Mammary epithelial cell (primary cell): ENCODE results near the gene DENND1A.

ENCODE experiments used
- CTCF ChIP-seq, 2 donors: IDR thresholded peaks in 1 of 2; conservative IDR thresholded peaks in 1 of 2; 2 replicates each; pipeline ENCODE4 v1.5.1; 2011 to 2012; ENCODE audit warnings: inconsistent platforms in 2 of 2, low read length in 2 of 2, mild to moderate bottlenecking in 2 of 2, control low read depth in 1 of 2, low read depth in 1 of 2; ENCODE audit not compliant: insufficient read depth in 1 of 2; ENCODE audit errors: extremely low read depth in 1 of 2
- EZH2 ChIP-seq: IDR thresholded peaks from 2 replicates; pipeline ENCODE4 v1.6.1; 2012; ENCODE audit warnings: low read length, inconsistent platforms, borderline replicate concordance

DNA sequence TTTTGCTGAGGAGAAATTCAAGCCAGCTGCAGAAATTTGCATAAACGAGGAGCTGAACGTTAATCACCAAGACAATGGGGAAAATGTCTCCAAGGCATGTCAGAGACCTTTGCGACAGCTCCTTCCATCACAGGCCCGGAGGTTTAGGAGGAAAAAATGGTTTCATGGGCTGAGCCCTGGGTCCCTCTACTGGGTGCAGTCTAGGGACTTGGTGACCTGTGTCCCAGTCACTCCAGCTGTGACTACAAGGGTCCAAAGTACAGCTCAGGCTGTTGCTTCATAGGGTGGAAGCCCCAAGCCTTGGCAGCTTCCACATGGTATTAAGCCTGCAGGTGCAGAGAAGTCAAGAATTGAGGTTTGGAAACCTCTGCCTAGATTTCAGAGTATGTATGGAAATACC lies 207.5 kb downstream of the DENND1A start:
- TF ChIP-seq CTCF (conservative IDR thresholded peaks at IDR 0.05 in 1 of 2, IDR thresholded peaks at IDR 0.05 in 1 of 2; ENCODE audit: extremely low read depth in 1 of 2, insufficient read depth in 1 of 2, low read depth in 1 of 2, low read length in 2 of 2) (no peak), EZH2 (no peak)
